Left ventricle myocardium superior (tissue), 1 donor: Measurements from ENCODE around the gene FIGNL1. TPM values are rescaled to one million over a fixed set of nuclear protein-coding genes. Genes with fewer than 3 reads are reported as not detected.

Experiments
- ATAC-seq: fragments of 200-7000 bp; cut with Tn5 transposase; one replicate; pipeline ENCODE4 v1.9.1; 2020; ENCODE audit warnings: mild to moderate bottlenecking, moderate library complexity
- DNase-seq: peaks from one replicate; pipeline ENCODE4 v3.0.0-alpha.2; 2020
- intact Hi-C: fragments of 100-400 bp; cut with micrococcal nuclease; formaldehyde crosslinking; loops from one replicate; pipeline ENCODE4 v1.11.0; 2022
- total RNA-seq: library from RNA; stranded (reverse); fragmentation: NEBNext Ultra II Directional; extraction: Animal tissue kit (Norgen Biotek cat#: 25700); gene quantifications from one replicate; pipeline ENCODE4 v1.2.1, GENCODE V29; 2021
- donor health status: DM: no; HTN: yes; CAD: no; lungs with severe emphysema.

Gene FIGNL1
- total RNA-seq, 1 donor from 2014 or later = 5.2 TPM

DNA sequence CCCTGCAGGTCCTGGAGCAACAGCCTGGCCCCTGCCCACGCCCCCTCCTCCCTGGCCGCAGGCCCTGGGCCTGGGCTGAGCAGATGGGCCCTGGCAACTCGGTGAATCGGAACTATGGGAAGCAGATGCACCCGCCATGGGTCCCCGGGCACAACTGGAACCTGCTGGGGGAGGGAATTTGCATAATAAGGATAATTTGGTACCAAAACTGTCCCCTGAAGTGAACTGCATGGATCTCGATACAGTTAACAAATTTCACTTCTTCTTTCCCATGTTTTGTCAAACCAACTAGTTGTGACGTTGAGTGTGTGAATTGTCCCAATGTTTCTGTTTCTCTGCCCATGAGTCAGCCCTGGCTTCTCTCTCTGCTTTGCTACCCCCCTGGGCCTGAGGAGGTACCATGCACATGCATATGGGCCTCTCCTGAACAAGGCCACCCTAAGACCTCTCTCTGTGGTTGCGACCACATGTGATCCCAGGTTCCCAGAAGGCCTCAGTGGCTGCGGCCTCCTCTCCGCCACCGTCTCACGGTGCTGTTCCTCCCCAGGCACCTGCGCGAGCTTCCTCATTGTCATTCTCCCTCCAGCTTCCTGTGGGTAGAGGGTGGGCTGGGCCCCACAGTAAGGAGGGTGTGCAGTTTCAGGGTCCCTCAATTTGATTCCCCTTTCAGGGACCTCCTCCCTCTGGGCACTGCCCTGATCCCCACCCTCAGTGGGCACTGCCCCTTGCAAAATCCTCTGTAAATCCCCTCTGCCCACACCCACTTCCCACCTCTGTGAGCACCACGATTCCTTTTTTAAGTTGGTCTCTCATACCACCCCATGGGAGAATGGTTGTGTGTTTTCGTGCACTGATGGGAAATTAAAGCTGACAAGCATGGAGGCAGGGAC is 40.0 kb downstream of the FIGNL1 start:
- intact Hi-C loops = no loop called here
- DNase-seq (no peak), ATAC-seq (no peak)

DNA sequence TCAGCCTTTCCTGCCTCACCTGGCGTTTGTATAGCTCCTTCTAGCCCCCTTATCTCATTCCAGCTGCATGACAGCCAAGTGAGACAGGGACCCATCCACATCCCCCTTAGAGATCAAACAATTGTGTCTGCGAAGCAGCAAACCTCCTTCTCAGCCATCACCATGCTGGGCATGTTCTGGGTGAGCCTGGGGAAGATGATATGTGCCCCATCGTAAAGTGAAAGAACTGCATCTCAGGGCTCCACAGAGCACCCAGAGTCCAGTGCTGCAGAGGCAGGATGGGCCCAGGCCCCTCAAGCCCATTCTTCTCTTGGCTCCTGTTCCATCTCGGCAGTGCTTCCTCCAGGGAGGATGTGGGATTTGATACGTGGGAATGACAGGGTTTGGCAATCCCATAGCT is 43.2 kb downstream of the FIGNL1 start:
- DNase-seq (no peak), ATAC-seq (no peak)
- intact Hi-C loops = no loop called here

DNA sequence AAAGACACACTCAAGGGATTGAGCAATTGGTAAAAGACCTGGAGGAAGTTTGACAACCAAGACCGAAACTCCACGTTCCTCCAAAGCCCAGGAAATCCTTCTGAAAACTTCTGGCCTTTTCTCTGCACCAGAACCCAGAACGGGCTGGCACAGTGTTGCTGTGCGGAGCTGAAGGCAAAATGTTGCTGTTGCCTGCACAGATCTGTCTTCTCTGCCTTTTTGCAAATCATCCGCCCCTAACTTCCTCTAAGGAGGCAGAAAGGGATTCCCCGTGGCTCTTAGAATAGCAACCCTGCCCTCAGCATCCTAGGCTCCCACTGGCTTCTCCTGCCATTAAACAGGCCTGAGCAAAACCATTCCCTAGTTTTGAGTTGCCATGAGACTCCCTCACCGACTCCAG is 44.9 kb downstream of the FIGNL1 start:
- intact Hi-C loops = no loop called here
- ATAC-seq (no peak), DNase-seq (no peak)

GRCh38 chr7:50404392-50404791 is 45.8 kb downstream of the FIGNL1 start:
- DNase-seq (no peak), ATAC-seq (no peak)
- intact Hi-C loops = no loop called here

GRCh38 chr7:50400114-50400513 is 50.0 kb downstream of the FIGNL1 start:
- DNase-seq (no peak), ATAC-seq (no peak)
- intact Hi-C loops = no loop called here

- ATAC-seq (no peak), DNase-seq (no peak)
- intact Hi-C loops = no loop called here
Observed at GRCh38 chr7:50399635-50400034, 50.5 kb downstream of the FIGNL1 start.

- intact Hi-C loops = no loop called here
- DNase-seq = no peak
- ATAC-seq = no peak
Observed at GRCh38 chr7:50399206-50399605, 50.9 kb downstream of the FIGNL1 start.

DNA sequence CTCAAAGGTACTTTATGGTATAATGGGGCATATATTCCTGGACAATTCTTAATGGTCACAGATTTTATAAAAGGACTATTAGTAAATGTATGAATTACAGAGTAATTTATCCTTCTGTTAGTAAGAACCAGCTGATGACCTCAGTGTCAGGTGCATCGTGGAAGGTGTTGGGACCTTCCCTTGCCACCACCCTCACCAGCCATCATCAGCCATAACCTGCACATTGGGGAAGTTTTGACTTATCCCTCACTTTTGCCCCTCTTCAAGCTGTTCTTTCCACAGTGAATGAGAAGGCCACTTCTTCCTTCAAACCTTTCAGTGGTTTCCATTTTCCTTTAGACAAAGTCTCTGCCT is 52.2 kb downstream of the FIGNL1 start:
- no peak for DNase-seq
- intact Hi-C loops = no loop called here
- no peak for ATAC-seq

DNA sequence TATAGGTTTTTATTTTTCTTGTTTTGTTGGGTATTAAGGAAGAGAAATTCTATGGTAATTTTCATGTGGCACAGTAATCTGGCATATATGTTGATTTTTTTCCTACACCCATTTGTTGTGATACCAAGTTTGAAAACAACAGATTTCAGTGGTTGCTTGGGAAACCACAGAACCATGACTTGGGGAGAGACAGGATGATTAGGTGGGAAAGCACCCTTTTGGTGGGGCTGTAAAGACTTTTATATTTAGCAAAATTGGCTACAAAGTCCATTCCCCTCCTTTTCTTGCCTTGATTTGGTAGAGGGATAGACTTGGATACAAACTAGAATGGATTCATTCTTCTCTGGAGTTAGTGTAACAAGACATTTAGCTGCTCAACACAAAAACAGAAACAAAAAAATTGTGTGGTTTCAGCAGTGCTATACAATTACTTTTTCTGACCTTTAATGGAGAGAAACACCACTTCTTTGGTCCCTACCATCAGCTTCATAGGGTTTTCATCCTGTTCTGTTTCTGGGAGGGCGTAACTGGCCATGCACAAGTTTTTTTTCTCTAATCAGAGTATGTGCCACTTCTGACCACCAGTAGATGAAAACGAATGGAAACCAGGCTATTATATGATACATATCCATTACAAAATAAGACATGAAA is 52.7 kb downstream of the FIGNL1 start:
- ATAC-seq = no peak
- intact Hi-C loops = no loop called here
- DNase-seq = no peak

DNA sequence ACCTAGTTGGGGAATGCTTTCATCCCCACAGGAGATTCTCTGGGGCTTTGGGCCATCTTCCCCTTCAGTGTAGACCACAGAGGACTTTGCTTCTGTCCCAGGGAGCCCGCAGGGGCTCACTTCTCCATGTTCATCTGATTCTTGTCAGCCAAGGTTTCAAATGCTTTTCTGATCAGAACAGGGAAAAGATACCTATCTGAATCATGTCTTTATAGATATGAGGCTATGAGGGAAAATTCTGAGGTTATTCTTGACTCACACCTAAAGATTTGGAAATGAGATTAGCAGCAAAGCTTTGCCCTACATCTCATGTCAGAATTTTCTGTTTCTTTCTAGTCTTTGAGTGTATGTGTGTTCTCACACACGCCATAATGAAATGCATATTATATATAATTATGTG is 53.3 kb downstream of the FIGNL1 start:
- intact Hi-C loops = no loop called here
- DNase-seq (no peak), ATAC-seq (no peak)

GRCh38 chr7:50394315-50394714 is 55.8 kb downstream of the FIGNL1 start:
- DNase-seq (no peak), ATAC-seq (no peak)
- intact Hi-C loops = no loop called here

Other genes with a start within 250 kb of the FIGNL1 start
- 3.7 TPM for gene IKZF1, start 145.6 kb downstream of the FIGNL1 start, total RNA-seq
- not detected for gene DDC, start 115.1 kb upstream of the FIGNL1 start, total RNA-seq